ENCODE measurements around the gene KRTAP4-9.

- TF ChIP-seq CTCF (IDR thresholded peaks at IDR 0.05; ENCODE audit: low read length) (no peak), EZH2 (IDR thresholded peaks at IDR 0.05; ENCODE audit: borderline replicate concordance, low read length) (no peak)
Measured at GRCh38 chr17:41069031-41069430, 36.2 kb upstream of the KRTAP4-9 start.

Data from OCI-LY1 (cell line).